ENCODE results near the gene EEF1AKMT4. TPM values are rescaled to one million over a fixed set of nuclear protein-coding genes. Genes with fewer than 3 reads are reported as not detected.

Gene EEF1AKMT4
- total and polyA plus RNA-seq, 2 of the 8 experiments (the other 6 are each of a cell fraction or from before 2014, with no cell fraction given): 9.3 to 30.1 TPM

DNA sequence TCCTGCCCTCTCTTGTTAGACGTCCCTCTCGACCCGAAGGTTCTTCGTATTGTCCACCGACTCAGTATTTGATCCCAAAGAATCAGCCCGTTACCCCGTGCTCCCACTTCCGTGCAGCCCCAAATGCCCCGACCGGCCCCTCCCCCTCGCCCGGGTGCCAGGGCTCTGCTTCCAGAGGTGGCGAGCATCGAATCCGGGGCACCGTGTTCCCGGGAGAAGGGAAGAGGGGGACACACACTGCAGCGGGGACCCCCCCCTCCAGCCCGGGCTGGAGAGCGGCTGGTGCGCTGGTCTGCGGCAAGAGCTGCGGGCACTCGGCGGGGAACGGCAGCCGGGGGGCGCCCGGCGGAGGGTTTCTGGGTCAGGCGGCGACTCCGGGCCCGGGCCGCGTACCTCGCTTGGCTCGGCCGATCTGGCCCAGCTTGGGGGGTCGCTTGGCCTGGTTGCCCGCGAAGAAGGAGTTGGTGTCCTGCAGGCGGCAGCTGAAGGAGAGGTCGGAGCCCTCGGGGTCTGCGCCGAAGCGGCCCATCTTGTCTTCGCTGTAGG is 11.3 kb downstream of the EEF1AKMT4 start:
- POLR2A ChIA-PET (ENCODE audit: partially characterized antibody): interaction anchor here (0.6 to 3.1 kb wide), 13 partner anchors 11 to 126 kb away, joined by 3 to 9 read pairs (median 6); partner anchors contain the start of genes ABCF3, ALG3, ECE2 and EEF1AKMT4
- no peak for TF ChIP-seq TBP (IDR thresholded peaks at IDR 0.05; ENCODE audit: low read depth, low read length)
- TF ChIP-seq SIX5 (IDR thresholded peaks at IDR 0.05; ENCODE audit: low read depth, low read length): no peak
- no peak for TF ChIP-seq RXRA (IDR thresholded peaks at IDR 0.05; ENCODE audit: insufficient read depth, low read depth, low read length)
- TF ChIP-seq POLR2A (IDR thresholded peaks at IDR 0.05; ENCODE audit: control extremely low read depth in 1 of 2, low read depth in 2 of 2, low read length in 2 of 2): no peak
- 0 out of 2 replicates have a peak, but pooled peaks have one; percentile 31 for TF ChIP-seq PHF8 (conservative IDR thresholded peaks at IDR 0.05; ENCODE audit: low read depth, low read length)
- no peak for TF ChIP-seq TCF12 (IDR thresholded peaks at IDR 0.05; ENCODE audit: low read depth, low read length)
- peak; percentile 67 for TF ChIP-seq EZH2 (IDR thresholded peaks at IDR 0.05; ENCODE audit: low read depth, low read length, severe bottlenecking)
- no peak for TF ChIP-seq TEAD4 (IDR thresholded peaks at IDR 0.05; ENCODE audit: low read depth, low read length)
- TF ChIP-seq RNF2 (IDR thresholded peaks at IDR 0.05; ENCODE audit: borderline replicate concordance, low read depth, low read length, missing control alignments, poor library complexity, severe bottlenecking): peak; percentile 39
- no peak for TF ChIP-seq TAF7 (optimal IDR thresholded peaks at IDR 0.05; ENCODE audit: borderline replicate concordance, low read depth, low read length)
- TF ChIP-seq ASH2L (IDR thresholded peaks at IDR 0.05; ENCODE audit: low read length): peak; percentile 37
- TF ChIP-seq SUZ12 (IDR thresholded peaks at IDR 0.05; ENCODE audit: low read length): peak; percentile 41
- no peak for TF ChIP-seq CEBPB (IDR thresholded peaks at IDR 0.05; ENCODE audit: low read depth, low read length)

More for the DNA sequence above, 11.3 kb downstream of the EEF1AKMT4 start:
- FAIRE-seq (no peak), DNase-seq (ENCODE audit: low read depth in 1 of 2, low spot score in 2 of 2) (peak in 1 of 2 experiments; percentile 79)
- Histone ChIP-seq H3K27me3 (replicated peaks in 1 of 4; ENCODE audit: control insufficient read depth in 3 of 4, extremely low read depth in 1 of 4, insufficient read depth in 3 of 4, low read length in 3 of 4) (peaks cover 7 to 50% (median 38%) of the 10 kb centered on the region in 4 experiments), H2BK15ac (ENCODE audit: low read length) (no peak overlapping the region), H3K79me1 (ENCODE audit: low read depth, low read length) (no peaks in the 10 kb centered on the region), H3K4me2 (ENCODE audit: insufficient read depth in 1 of 2, low read depth in 2 of 2, low read length in 2 of 2) (peak overlapping the region; percentile 89 to 97), H2BK20ac (ENCODE audit: low read length) (no peak overlapping the region), H3K14ac (ENCODE audit: insufficient read length) (no peak overlapping the region), H2AK5ac (ENCODE audit: low read depth, low read length) (no peak overlapping the region), H3K4ac (replicated peaks; ENCODE audit: insufficient read length, low read depth, low read length) (no peak overlapping the region), H3K4me1 (replicated peaks in 1 of 4; ENCODE audit: control insufficient read depth in 3 of 4, insufficient read depth in 4 of 4, low read length in 3 of 4) (peaks cover 0 to 17% (median 8%) of the 10 kb centered on the region in 4 experiments; a peak in 4 of 7 replicates), H4K5ac (ENCODE audit: insufficient read length, low read depth, low read length) (no peak overlapping the region), H3K79me2 (ENCODE audit: control insufficient read depth in 1 of 2, insufficient read depth in 2 of 2, low read length in 2 of 2) (no peaks in the 10 kb centered on the region), H3K4me3 (ENCODE audit: extremely low read depth in 1 of 4, insufficient read depth in 2 of 4, low read depth in 3 of 4, low read length in 4 of 4) (peak overlapping the region; percentile 36 to 84 (median 58)), H4K20me1 (replicated peaks in 1 of 2; ENCODE audit: control insufficient read depth in 1 of 2, insufficient read depth in 2 of 2, low read length in 2 of 2) (peaks cover 13 to 19% of the 10 kb centered on the region in 2 experiments), H3K9ac (replicated peaks in 1 of 4; ENCODE audit: extremely low read depth in 1 of 4, low read depth in 3 of 4, low read length in 3 of 4) (peak overlapping the region in 2 of 4 experiments; percentile 37 to 62; a peak in 4 of 7 replicates), H3K18ac (ENCODE audit: extremely low read depth, low read length) (no peak overlapping the region; the same call in 1 of the 2 replicates), H3K23ac (ENCODE audit: insufficient read length) (no peak overlapping the region), H4K91ac (replicated peaks; ENCODE audit: insufficient read length, low read length) (no peak overlapping the region), H3K36me3 (ENCODE audit: control insufficient read depth in 2 of 4, insufficient read depth in 4 of 4, low read length in 3 of 4) (no peaks in the 10 kb centered on the region), H2AFZ (ENCODE audit: low read length) (no peak overlapping the region; the same call in 1 of the 2 replicates), H4K8ac (ENCODE audit: extremely low read depth, insufficient read depth, low read length) (peak overlapping the region; percentile 38; the same call in 1 of the 2 replicates), H3K23me2 (ENCODE audit: low read depth, low read length) (peaks cover 22% of the 10 kb centered on the region), H3K9me3 (ENCODE audit: insufficient read depth in 2 of 2, low read depth in 1 of 2, low read length in 1 of 2) (no peaks in the 10 kb centered on the region), H3K27ac (ENCODE audit: low read depth, low read length) (no peak overlapping the region), H2BK12ac (ENCODE audit: low read depth, low read length) (no peak overlapping the region), H2BK5ac (ENCODE audit: low read depth, low read length) (no peak overlapping the region), H2BK120ac (replicated peaks; ENCODE audit: low read depth, low read length) (no peak overlapping the region), H3K56ac (replicated peaks; ENCODE audit: insufficient read length, low read depth, low read length) (no peak overlapping the region)
- 1% methylated on average over 37 of the region's 49 CpGs; no CpG with 5 or more reads in 1 of the 2 experiments for WGBS, 2 experiments (ENCODE audit: extremely low coverage in 1 of 2, insufficient coverage in 1 of 2, insufficient read length in 1 of 2, insufficient replicate concordance in 2 of 2, low coverage in 1 of 2, low lambda C conversion rate in 2 of 2, missing lambda C conversion rate in 1 of 2)
- CTCF ChIA-PET (ENCODE audit: partially characterized antibody): interaction anchor here (0.7 to 14.0 kb wide), 8 partner anchors 11 to 356 kb away, joined by 3 to 136 read pairs (median 4); partner anchors contain the start of genes EEF1AKMT4 and VWA5B2

Data from H1 (cell line).